Activated B cell treated with CpG ODN at 0.5 μM for 24 hours (primary cell): Measurements from ENCODE around the gene CDHR2. TPM values are rescaled to one million over a fixed set of nuclear protein-coding genes. Genes with fewer than 3 reads are reported as not detected.

Source experiments
- ATAC-seq: fragments of 200-7000 bp; cut with Tn5 transposase; one replicate; pipeline ENCODE4 v1.10.0; 2021; ENCODE audit warnings: low read depth, mild to moderate bottlenecking, moderate library complexity
- CTCF ChIA-PET: fragments of 350-600 bp; sonication (Branson Sonifier 250); formaldehyde crosslinking; loops from one replicate; lab custom pipeline; 2021; ENCODE audit warnings: antibody characterized with exemption; lab: Charles Lee
- POLR2A ChIA-PET: fragments of 350-600 bp; sonication (Branson Sonifier 250); formaldehyde crosslinking; loops from one replicate; lab custom pipeline; 2021; ENCODE audit warnings: antibody characterized with exemption; lab: Charles Lee
- DNase-seq: peaks from one replicate; pipeline ENCODE4 v3.0.0; 2022
- H3K27ac Mint-ChIP-seq: one replicate; pipeline ENCODE4 v1.8.0; 2020; ENCODE audit warnings: mixed read lengths
- H3K27me3 Mint-ChIP-seq: one replicate; pipeline ENCODE4 v1.8.0; 2021; ENCODE audit warnings: mixed read lengths
- H3K36me3 Mint-ChIP-seq: one replicate; pipeline ENCODE4 v1.8.0; 2021; ENCODE audit warnings: low read depth, mixed read lengths
- H3K4me1 Mint-ChIP-seq: one replicate; pipeline ENCODE4 v1.8.0; 2021; ENCODE audit warnings: mixed read lengths
- H3K4me3 Mint-ChIP-seq: one replicate; pipeline ENCODE4 v1.8.0; 2020; ENCODE audit warnings: mild to moderate bottlenecking, mixed read lengths
- H3K9me3 Mint-ChIP-seq: one replicate; pipeline ENCODE4 v1.8.0; 2020; ENCODE audit warnings: mixed read lengths
- intact Hi-C: fragments of 100-400 bp; cut with micrococcal nuclease; formaldehyde crosslinking; loops from one replicate; pipeline ENCODE4 v1.15.1; 2024
- total RNA-seq: library from RNA; stranded (reverse); gene quantifications from 2 replicates; pipeline ENCODE4 v1.2.3, GENCODE V29; 2022
- TF ChIP-seq, protein P1 (sequence below): fragments of 200-600 bp; IDR thresholded peaks from one replicate; pipeline ENCODE4 v1.8.0; 2022; ENCODE audit warnings: antibody characterized with exemption, mild to moderate bottlenecking

CDHR2 gene
- total RNA-seq, 1 donor from 2014 or later: 0.31 TPM

DNA sequence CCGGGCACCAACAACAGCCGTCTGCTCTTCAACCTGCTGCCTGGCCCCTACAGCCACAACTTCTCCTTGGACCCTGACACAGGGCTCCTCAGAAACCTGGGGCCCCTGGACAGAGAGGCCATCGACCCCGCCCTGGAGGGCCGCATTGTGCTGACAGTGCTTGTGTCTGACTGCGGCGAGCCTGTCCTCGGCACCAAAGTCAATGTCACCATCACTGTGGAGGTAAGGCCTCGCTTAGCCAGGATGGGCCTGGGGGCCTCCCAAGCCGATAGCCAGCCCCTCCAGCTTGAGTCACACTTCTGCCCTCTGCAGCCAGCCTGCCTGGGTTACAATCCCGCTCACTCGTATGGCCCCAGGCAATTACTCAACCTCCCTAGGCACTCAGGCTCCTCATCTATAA is 32.2 kb downstream of the CDHR2 start:
- CTCF ChIA-PET: no interaction called here
- TF ChIP-seq, protein P1, sequence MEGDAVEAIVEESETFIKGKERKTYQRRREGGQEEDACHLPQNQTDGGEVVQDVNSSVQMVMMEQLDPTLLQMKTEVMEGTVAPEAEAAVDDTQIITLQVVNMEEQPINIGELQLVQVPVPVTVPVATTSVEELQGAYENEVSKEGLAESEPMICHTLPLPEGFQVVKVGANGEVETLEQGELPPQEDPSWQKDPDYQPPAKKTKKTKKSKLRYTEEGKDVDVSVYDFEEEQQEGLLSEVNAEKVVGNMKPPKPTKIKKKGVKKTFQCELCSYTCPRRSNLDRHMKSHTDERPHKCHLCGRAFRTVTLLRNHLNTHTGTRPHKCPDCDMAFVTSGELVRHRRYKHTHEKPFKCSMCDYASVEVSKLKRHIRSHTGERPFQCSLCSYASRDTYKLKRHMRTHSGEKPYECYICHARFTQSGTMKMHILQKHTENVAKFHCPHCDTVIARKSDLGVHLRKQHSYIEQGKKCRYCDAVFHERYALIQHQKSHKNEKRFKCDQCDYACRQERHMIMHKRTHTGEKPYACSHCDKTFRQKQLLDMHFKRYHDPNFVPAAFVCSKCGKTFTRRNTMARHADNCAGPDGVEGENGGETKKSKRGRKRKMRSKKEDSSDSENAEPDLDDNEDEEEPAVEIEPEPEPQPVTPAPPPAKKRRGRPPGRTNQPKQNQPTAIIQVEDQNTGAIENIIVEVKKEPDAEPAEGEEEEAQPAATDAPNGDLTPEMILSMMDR: no peak

DNA sequence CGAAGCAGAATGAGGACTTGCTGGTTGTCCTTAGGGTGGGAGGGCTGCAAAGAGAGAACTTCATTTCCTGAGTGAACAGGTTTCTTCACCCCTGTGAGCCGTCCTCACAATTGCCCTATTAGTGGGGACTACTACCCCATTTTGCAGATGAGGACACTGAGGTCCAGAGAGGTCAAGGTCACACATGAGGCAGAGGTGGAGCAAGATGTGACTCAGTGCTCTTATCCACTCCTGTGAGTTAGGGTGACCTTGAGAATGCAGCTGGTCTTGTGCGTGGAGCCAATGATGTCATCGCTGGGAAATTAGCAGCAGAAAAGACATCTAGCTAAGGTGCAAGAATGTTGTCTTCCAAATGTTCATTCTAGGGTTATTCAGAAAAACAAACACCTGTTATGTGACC is 33.9 kb downstream of the CDHR2 start:
- ChIA-PET POLR2A (no interaction called here), CTCF (interaction anchor here (1.0 to 1.1 kb wide), 3 partner anchors 8 to 77 kb away, joined by 3 to 5 read pairs (median 4); no protein-coding TSS in a partner anchor)
- H3K4me3 Mint-ChIP-seq: no peak overlapping the region
- peaks cover 1% of the 10 kb centered on the region for H3K27me3 Mint-ChIP-seq
- DNase-seq (no peak), ATAC-seq (no peak)
- peaks cover 5% of the 10 kb centered on the region for H3K9me3 Mint-ChIP-seq
- TF ChIP-seq, protein P1: no peak
- intact Hi-C loops: no loop called here
- no peak overlapping the region for H3K27ac Mint-ChIP-seq
- peaks cover 3% of the 10 kb centered on the region for H3K4me1 Mint-ChIP-seq
- H3K36me3 Mint-ChIP-seq: no peaks in the 10 kb centered on the region

More for the DNA sequence above, 32.2 kb downstream of the CDHR2 start:
- Mint-ChIP-seq H3K9me3 (peaks cover 5% of the 10 kb centered on the region), H3K27ac (no peak overlapping the region), H3K27me3 (peaks cover 1% of the 10 kb centered on the region), H3K4me1 (peaks cover 8% of the 10 kb centered on the region), H3K36me3 (no peaks in the 10 kb centered on the region), H3K4me3 (no peak overlapping the region)
- POLR2A ChIA-PET: no interaction called here
- ATAC-seq (no peak), DNase-seq (no peak)
- intact Hi-C loops: no loop called here

- Mint-ChIP-seq H3K36me3 (no peaks in the 10 kb centered on the region), H3K27ac (no peak overlapping the region), H3K4me3 (no peak overlapping the region), H3K4me1 (no peaks in the 10 kb centered on the region), H3K27me3 (no peaks in the 10 kb centered on the region), H3K9me3 (peaks cover 5% of the 10 kb centered on the region)
- DNase-seq (no peak), ATAC-seq (no peak)
- POLR2A ChIA-PET: no interaction called here
- TF ChIP-seq, protein P1: no peak
- intact Hi-C loops: no loop called here
- CTCF ChIA-PET: interaction anchor here (0.7 kb wide), 1 partner anchor 171 kb away, joined by 3 read pairs; the partner anchor contains the start of gene CLTB
Measured at GRCh38 chr5:176587398-176587797, 38.3 kb downstream of the CDHR2 start.

- Mint-ChIP-seq H3K4me1 (no peaks in the 10 kb centered on the region), H3K9me3 (peaks cover 5% of the 10 kb centered on the region), H3K27ac (no peak overlapping the region), H3K36me3 (no peaks in the 10 kb centered on the region), H3K27me3 (no peaks in the 10 kb centered on the region), H3K4me3 (no peak overlapping the region)
- POLR2A ChIA-PET: no interaction called here
- ATAC-seq (no peak), DNase-seq (no peak)
- CTCF ChIA-PET: no interaction called here
- TF ChIP-seq, protein P1: no peak
- intact Hi-C loops: no loop called here
Measured at GRCh38 chr5:176588297-176588696, 39.2 kb downstream of the CDHR2 start.

DNA sequence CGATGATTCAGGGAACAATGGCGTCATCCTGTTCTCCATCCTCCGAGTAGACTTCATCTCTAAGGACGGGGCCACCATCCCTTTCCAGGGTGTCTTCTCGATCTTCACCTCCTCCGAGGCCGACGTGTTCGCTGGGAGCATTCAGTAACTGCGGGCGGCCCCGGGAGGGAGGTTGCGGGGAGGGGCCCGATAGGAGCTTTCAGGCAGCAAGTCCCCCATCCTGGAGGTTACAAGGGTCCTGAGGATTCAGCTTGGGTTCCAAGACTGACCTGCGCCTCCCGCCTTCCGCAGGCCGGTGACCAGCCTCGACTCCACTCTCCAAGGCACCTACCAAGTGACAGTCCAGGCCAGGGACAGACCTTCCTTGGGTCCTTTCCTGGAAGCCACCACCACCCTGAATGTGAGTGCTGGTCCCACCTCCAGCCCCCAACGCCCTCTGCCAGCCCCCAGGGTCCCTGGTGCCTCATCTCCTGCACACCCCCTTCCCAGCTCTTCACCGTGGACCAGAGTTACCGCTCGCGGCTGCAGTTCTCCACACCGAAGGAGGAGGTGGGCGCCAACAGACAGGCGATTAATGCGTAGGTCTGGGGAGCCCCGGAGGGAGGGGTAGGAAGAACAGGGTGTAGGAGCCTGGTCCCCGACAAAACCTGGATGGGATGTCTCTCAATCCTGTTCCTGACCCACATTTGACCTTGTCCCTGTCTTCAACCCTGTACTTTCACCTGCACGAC is 40.1 kb downstream of the CDHR2 start:
- Mint-ChIP-seq H3K9me3 (peaks cover 5% of the 10 kb centered on the region), H3K27me3 (no peaks in the 10 kb centered on the region), H3K36me3 (no peaks in the 10 kb centered on the region), H3K27ac (no peak overlapping the region), H3K4me1 (no peaks in the 10 kb centered on the region), H3K4me3 (no peak overlapping the region)
- TF ChIP-seq, protein P1: no peak
- ChIA-PET POLR2A (no interaction called here), CTCF (no interaction called here)
- DNase-seq (no peak), ATAC-seq (no peak)
- intact Hi-C loops: no loop called here
